ENCODE results near the gene UBE2J2.

Gene UBE2J2

DNA sequence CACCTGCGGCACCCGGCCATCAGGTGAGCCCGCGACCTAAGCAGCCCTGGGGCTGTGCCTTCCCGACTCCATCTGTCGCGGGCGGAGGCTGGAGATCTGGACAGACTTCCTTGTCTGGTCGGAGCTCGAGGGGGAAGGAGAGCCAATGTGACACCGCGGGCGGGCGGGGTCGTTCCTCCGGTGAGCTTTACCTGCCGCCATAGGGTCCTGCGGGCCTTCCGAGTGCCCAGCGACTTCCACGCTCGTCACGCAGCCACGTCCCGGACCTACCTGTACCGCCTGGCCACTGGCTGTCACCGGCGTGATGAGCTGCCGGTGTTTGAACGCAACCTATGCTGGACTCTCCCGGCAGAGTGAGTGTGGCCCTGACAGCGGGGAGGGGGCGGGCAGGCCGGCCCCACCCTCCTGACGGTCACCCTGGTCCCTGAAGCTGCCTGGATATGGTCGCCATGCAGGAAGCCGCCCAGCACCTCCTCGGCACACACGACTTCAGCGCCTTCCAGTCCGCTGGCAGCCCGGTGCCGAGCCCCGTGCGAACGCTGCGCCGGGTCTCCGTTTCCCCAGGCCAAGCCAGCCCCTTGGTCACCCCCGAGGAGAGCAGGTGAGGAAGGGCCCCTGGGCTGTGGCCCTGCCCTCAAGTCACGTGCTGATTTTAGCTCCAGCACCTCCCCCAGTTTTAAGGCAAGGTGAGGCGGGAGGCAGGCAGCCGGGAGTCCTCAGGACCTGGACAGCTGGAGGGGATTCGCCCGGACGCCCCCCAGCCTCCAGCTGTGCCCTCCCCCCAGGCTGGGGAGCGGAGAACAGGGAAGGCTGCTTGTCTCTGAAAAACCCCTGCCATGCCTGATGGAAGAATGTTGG, 35.8 kb upstream of the UBE2J2 start:
- peak overlapping the region; percentile 79 for H3K4me3 ChIP-seq (replicated peaks; ENCODE audit: low read depth, low read length)
- TF ChIP-seq, protein P1, sequence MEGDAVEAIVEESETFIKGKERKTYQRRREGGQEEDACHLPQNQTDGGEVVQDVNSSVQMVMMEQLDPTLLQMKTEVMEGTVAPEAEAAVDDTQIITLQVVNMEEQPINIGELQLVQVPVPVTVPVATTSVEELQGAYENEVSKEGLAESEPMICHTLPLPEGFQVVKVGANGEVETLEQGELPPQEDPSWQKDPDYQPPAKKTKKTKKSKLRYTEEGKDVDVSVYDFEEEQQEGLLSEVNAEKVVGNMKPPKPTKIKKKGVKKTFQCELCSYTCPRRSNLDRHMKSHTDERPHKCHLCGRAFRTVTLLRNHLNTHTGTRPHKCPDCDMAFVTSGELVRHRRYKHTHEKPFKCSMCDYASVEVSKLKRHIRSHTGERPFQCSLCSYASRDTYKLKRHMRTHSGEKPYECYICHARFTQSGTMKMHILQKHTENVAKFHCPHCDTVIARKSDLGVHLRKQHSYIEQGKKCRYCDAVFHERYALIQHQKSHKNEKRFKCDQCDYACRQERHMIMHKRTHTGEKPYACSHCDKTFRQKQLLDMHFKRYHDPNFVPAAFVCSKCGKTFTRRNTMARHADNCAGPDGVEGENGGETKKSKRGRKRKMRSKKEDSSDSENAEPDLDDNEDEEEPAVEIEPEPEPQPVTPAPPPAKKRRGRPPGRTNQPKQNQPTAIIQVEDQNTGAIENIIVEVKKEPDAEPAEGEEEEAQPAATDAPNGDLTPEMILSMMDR (IDR thresholded peaks at IDR 0.05; ENCODE audit: low read depth, low read length, missing control alignments): no peak
- DNase-seq (ENCODE audit: extremely low read depth, low read depth): no peak

DNA sequence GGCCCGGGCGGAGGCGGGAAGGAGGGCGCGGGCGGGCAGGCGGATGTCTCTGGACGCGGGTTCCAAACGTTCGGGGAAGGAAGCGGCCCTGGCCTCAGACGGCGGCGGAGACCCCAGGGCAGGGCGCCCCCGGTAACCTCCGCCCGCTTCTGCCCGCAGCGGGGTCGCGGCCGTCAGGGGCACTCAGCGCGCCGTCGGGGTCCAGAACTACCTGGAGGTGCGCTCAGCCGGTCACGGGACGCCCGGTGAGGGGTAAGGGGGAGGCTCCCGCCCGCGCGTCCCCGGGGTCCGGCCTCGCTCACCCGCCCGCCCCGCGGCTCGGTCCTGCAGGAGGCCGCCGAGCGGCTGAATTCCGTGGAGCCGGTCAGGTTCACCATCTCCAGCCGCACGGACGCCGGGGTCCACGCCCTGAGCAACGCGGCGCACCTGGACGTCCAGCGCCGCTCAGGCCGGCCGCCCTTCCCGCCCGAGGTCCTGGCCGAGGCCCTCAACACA, 35.1 kb upstream of the UBE2J2 start:
- no peak for DNase-seq (ENCODE audit: extremely low read depth, low read depth)
- H3K4me3 ChIP-seq (replicated peaks; ENCODE audit: low read depth, low read length): peak overlapping the region; percentile 79
- TF ChIP-seq, protein P1 (IDR thresholded peaks at IDR 0.05; ENCODE audit: low read depth, low read length, missing control alignments): no peak

DNA sequence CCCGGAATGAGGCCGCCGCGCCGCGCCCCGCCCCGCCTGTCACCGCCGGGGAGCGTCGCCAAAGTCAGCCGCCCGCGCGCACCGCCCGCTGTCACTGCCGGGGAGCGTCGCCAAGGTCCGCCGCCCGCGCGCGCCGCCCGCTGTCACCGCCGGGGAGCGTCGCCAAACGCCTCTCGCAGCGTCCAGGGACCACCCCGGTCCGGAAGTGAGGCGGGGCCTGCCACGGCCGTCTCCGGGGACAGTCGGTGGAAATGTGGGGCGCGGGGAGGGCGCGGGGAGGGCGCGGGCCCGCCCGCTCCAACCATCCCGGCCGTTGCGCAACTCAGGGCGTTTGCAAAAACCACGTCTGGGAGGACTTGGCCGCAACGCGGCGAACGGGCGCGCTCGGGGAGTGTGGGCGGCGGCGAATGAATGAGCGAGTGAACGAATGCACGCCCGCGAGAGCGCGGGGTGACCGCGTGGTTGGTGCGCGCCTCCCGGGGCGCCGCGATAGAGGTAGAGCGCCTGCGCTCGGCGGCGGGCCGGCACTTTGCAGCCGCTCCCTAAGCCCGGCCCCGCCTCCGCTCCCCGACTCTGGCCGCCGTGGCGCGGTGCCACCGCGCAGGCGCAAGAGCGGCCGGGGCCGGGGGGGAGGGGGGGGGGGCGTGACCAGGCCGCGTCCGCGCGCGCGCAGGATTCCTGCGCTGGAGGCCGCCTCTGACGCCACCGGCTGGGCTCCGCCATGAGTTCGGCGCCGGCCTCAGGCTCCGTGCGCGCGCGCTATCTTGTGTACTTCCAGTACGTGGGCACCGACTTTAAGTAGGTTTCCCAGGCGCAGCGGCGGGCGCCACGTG, 34.5 kb upstream of the UBE2J2 start, which contains the start of the genes ACAP3 and PUSL1:
Gene ACAP3, minus strand, starts transcription at position 8 of the 833 bp plus-strand sequence. CDS start 115 bp downstream, outside the sequence.
Gene PUSL1, plus strand, starts transcription at position 675 of the 833 bp plus-strand sequence. Its CDS starts 47 bp downstream, at position 722.
- TF ChIP-seq, protein P1 (IDR thresholded peaks at IDR 0.05; ENCODE audit: low read depth, low read length, missing control alignments): no peak

DNA sequence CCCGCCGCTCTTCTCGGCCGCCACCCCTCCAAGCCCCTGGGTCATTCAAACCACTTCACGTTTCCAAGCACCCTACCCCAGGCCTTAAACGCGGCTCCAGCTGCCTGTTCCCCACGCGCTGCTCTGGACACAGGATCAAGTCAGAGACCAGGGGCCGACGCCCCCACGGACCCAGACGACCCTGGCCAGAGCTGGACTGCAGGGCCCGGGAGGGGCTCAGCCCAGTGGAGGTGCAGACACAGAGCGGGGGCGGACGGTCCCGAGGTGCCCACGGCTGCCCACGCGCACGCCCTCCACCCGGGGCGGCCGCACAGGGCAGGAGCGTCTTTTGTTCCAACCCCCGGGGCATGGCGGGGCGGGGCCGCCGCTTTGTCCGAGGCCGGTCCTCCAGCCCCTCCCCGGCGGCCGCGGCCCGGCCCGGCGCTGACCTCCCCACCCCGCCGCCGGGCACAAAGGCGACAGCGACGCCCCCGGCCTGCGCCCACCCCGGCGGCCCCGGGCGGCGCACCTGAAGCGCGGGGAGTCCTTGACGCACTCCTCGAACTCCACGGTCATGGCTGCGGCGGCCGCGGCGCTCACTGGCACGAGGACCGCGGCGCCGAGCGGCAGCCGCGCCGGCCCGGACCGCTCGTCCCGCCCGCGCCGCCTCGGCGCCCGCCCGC, 33.7 kb upstream of the UBE2J2 start:
- TF ChIP-seq, protein P1 (IDR thresholded peaks at IDR 0.05; ENCODE audit: low read depth, low read length, missing control alignments): no peak

More for the DNA sequence above, 34.5 kb upstream of the UBE2J2 start, which contains the start of the genes ACAP3 and PUSL1:
- peak; percentile 60 for DNase-seq (ENCODE audit: extremely low read depth, low read depth)
- H3K4me3 ChIP-seq (replicated peaks; ENCODE audit: low read depth, low read length): peak within 1 kb of the TSS; percentile 79

DNA sequence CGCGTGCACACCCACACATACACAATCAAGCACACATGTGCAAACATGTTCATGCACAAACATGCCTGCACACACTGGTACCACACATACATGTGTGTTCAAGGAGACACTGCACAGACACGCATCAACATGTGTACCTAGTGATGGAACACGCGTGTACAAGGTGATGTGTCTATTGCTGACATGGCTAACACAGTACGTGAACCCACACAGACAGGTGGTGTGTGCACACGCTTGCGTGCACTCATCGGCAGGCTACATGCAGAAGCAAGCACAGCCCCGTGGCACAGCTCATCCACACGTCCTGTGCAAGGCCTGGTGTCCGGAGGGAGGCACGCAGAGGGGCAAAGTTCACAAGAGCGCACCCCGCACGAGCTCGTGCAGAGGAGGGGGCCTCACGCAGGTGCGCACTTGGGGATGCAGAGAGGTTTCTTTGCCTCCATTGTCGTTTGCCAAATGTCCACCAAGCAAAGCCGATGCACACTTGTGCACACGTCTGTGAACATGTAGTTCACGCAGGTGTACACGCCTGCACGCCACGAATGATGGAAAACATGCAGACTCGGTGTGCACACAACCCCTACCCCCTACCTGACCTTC, 33.1 kb upstream of the UBE2J2 start:
- TF ChIP-seq, protein P1 (IDR thresholded peaks at IDR 0.05; ENCODE audit: low read depth, low read length, missing control alignments): no peak
- DNase-seq (ENCODE audit: extremely low read depth, low read depth): no peak
- peak overlapping the region; percentile 79 for H3K4me3 ChIP-seq (replicated peaks; ENCODE audit: low read depth, low read length)

More for the DNA sequence above, 33.7 kb upstream of the UBE2J2 start:
- peak overlapping the region; percentile 79 for H3K4me3 ChIP-seq (replicated peaks; ENCODE audit: low read depth, low read length)
- no peak for DNase-seq (ENCODE audit: extremely low read depth, low read depth)
